H1 (cell line): Measurements from ENCODE around the gene ZSWIM6. TPM values are rescaled to one million over a fixed set of nuclear protein-coding genes. Genes with fewer than 3 reads are reported as not detected.

Experiments used
- CTCF ChIA-PET: fragments of 300-600 bp; sonication (Branson Sonifier 250); formaldehyde crosslinking; loops from one replicate; lab custom pipeline; 2021; ENCODE audit not compliant: partially characterized antibody; lab: Charles Lee
- POLR2A ChIA-PET: fragments of 300-600 bp; sonication (Branson Sonifier 250); formaldehyde crosslinking; loops from one replicate; lab custom pipeline; 2021; ENCODE audit warnings: inconsistent platforms; ENCODE audit not compliant: partially characterized antibody; lab: Charles Lee
- DNase-seq, 2 experiments: peaks; one replicate each; pipeline versions ENCODE4 v3.0.0 to v3.0.0-alpha.2; 2010 to 2022; ENCODE audit warnings: low spot score in 2 of 2, low read depth in 1 of 2, mixed read lengths in 1 of 2
- FAIRE-seq: peaks from 2 replicates; lab custom pipeline; 2011; peaks lifted over from hg19 to GRCh38; lab: Jason Lieb, UNC
- H2AFZ ChIP-seq: 2 replicates; pipeline ENCODE4 v1.8.1; 2012; ENCODE audit warnings: low read length, inconsistent platforms
- H2AK5ac ChIP-seq: 2 replicates; pipeline ENCODE4 v1.6.1; 2013; ENCODE audit warnings: low read depth, low read length
- H2BK120ac ChIP-seq: replicated peaks from 2 replicates; pipeline ENCODE3; 2013; ENCODE audit warnings: low read depth, low read length, inconsistent platforms
- H2BK12ac ChIP-seq: 2 replicates; pipeline ENCODE4 v1.6.1; 2013; ENCODE audit warnings: low read depth, low read length
- H2BK15ac ChIP-seq: 2 replicates; pipeline ENCODE4 v1.6.1; 2013; ENCODE audit warnings: low read length
- H2BK20ac ChIP-seq: 2 replicates; pipeline ENCODE4 v1.6.1; 2013; ENCODE audit warnings: low read length
- H2BK5ac ChIP-seq: 2 replicates; pipeline ENCODE4 v1.6.1; 2013; ENCODE audit warnings: low read depth, low read length
- H3K14ac ChIP-seq: 2 replicates; pipeline ENCODE4 v1.6.1; 2013; ENCODE audit warnings: inconsistent platforms; ENCODE audit not compliant: insufficient read length
- H3K18ac ChIP-seq: 2 replicates; pipeline ENCODE4 v1.6.1; 2013; ENCODE audit warnings: low read length; ENCODE audit errors: extremely low read depth
- H3K23ac ChIP-seq: 2 replicates; pipeline ENCODE4 v1.6.1; 2013; ENCODE audit warnings: inconsistent platforms; ENCODE audit not compliant: insufficient read length
- H3K23me2 ChIP-seq: 2 replicates; pipeline ENCODE4 v1.6.1; 2013; ENCODE audit warnings: low read depth, low read length
- H3K27ac ChIP-seq: 2 replicates; pipeline ENCODE4 v1.6.1; 2011; ENCODE audit warnings: low read depth, low read length, inconsistent platforms
- H3K27me3 ChIP-seq, 4 experiments: replicated peaks in 1 of 4; 1 replicate in 1 of 4; 2 replicates in 3 of 4; pipeline versions ENCODE4 v1.6.1 to v1.8.1; 2011 to 2013; ENCODE audit warnings: low read length in 3 of 4, mild to moderate bottlenecking in 3 of 4, inconsistent platforms in 2 of 4, mixed read lengths in 2 of 4, moderate library complexity in 1 of 4; ENCODE audit not compliant: control insufficient read depth in 3 of 4, insufficient read depth in 3 of 4; ENCODE audit errors: extremely low read depth in 1 of 4
- H3K36me3 ChIP-seq, 4 experiments: 2 replicates each; pipeline versions ENCODE4 v1.6.1 to v1.8.1; 2011 to 2013; ENCODE audit warnings: mild to moderate bottlenecking in 4 of 4, low read length in 3 of 4, moderate library complexity in 2 of 4, control low read depth in 1 of 4, inconsistent platforms in 1 of 4; ENCODE audit not compliant: insufficient read depth in 4 of 4, control insufficient read depth in 2 of 4
- H3K4ac ChIP-seq: replicated peaks from 2 replicates; pipeline ENCODE3; 2013; ENCODE audit warnings: low read length, low read depth, mixed read lengths, inconsistent platforms; ENCODE audit not compliant: insufficient read length
- H3K4me1 ChIP-seq, 4 experiments: replicated peaks in 1 of 4; 1 replicate in 1 of 4; 2 replicates in 3 of 4; pipeline versions ENCODE4 v1.6.1 to v1.8.1; 2011 to 2013; ENCODE audit warnings: low read length in 3 of 4, inconsistent platforms in 2 of 4, mixed read lengths in 1 of 4; ENCODE audit not compliant: insufficient read depth in 4 of 4, control insufficient read depth in 3 of 4
- H3K4me2 ChIP-seq, 2 experiments: 2 replicates each; pipeline versions ENCODE4 v1.6.1 to v1.8.1; 2011 to 2013; ENCODE audit warnings: low read depth in 2 of 2, low read length in 2 of 2, control low read depth in 1 of 2, inconsistent platforms in 1 of 2, mild to moderate bottlenecking in 1 of 2; ENCODE audit not compliant: insufficient read depth in 1 of 2
- H3K4me3 ChIP-seq, 4 experiments: fragments of 200-600, 300-600 bp in 1 of 4; sonication (generic), shearing (Covaris generic), sonication (Bioruptor Twin) in 1 of 4; 2 replicates each; pipeline versions ENCODE4 v1.5.1 to v1.8.1; 2011 to 2016; ENCODE audit warnings: low read length in 4 of 4, low read depth in 3 of 4, control low read depth in 2 of 4, inconsistent platforms in 2 of 4, mild to moderate bottlenecking in 2 of 4, mixed read lengths in 1 of 4, moderate library complexity in 1 of 4; ENCODE audit not compliant: insufficient read depth in 2 of 4; ENCODE audit errors: extremely low read depth in 1 of 4
- H3K56ac ChIP-seq: replicated peaks from 2 replicates; pipeline ENCODE3; 2013; ENCODE audit warnings: low read depth, mild to moderate bottlenecking, mixed read lengths, low read length, inconsistent platforms; ENCODE audit not compliant: insufficient read length
- H3K79me1 ChIP-seq: 2 replicates; pipeline ENCODE4 v1.6.1; 2013; ENCODE audit warnings: low read depth, low read length, control low read depth
- H3K79me2 ChIP-seq, 2 experiments: 2 replicates each; pipeline versions ENCODE4 v1.6.1 to v1.8.1; 2012 to 2013; ENCODE audit warnings: low read length in 2 of 2, mild to moderate bottlenecking in 2 of 2, inconsistent platforms in 1 of 2; ENCODE audit not compliant: insufficient read depth in 2 of 2, control insufficient read depth in 1 of 2
- H3K9ac ChIP-seq, 4 experiments: replicated peaks in 1 of 4; 1 replicate in 1 of 4; 2 replicates in 3 of 4; pipeline versions ENCODE4 v1.6.1 to v1.8.1; 2011 to 2013; ENCODE audit warnings: low read depth in 3 of 4, low read length in 3 of 4, control low read depth in 2 of 4, mild to moderate bottlenecking in 2 of 4, moderate library complexity in 2 of 4, inconsistent platforms in 1 of 4; ENCODE audit errors: extremely low read depth in 1 of 4
- H3K9me3 ChIP-seq, 2 experiments: 2 replicates each; pipeline versions ENCODE4 v1.6.1 to v1.8.1; 2012 to 2013; ENCODE audit warnings: mild to moderate bottlenecking in 2 of 2, moderate library complexity in 2 of 2, control low read depth in 1 of 2, inconsistent platforms in 1 of 2, low read depth in 1 of 2, low read length in 1 of 2, mixed read lengths in 1 of 2; ENCODE audit not compliant: insufficient read depth in 2 of 2
- H4K20me1 ChIP-seq, 2 experiments: replicated peaks in 1 of 2; 2 replicates each; pipeline versions ENCODE3 to v1.8.1; 2011 to 2013; ENCODE audit warnings: inconsistent platforms in 2 of 2, low read length in 2 of 2, mild to moderate bottlenecking in 1 of 2; ENCODE audit not compliant: insufficient read depth in 2 of 2, control insufficient read depth in 1 of 2
- H4K5ac ChIP-seq: 2 replicates; pipeline ENCODE4 v1.6.1; 2013; ENCODE audit warnings: low read length, low read depth, mixed read lengths, inconsistent platforms; ENCODE audit not compliant: insufficient read length
- H4K8ac ChIP-seq: 2 replicates; pipeline ENCODE4 v1.8.0; 2013; ENCODE audit warnings: mild to moderate bottlenecking, moderate library complexity, low read length, inconsistent platforms; ENCODE audit not compliant: insufficient read depth; ENCODE audit errors: extremely low read depth
- H4K91ac ChIP-seq: replicated peaks from 2 replicates; pipeline ENCODE3; 2013; ENCODE audit warnings: low read length, mixed read lengths, inconsistent platforms; ENCODE audit not compliant: insufficient read length
- CBX5 ChIP-seq: fragments of 300-800, 300-1000 bp; sonication (generic); IDR thresholded peaks from 2 replicates; pipeline ENCODE4 v1.7.1; 2016; ENCODE audit warnings: antibody characterized with exemption, low read length, low read depth
- CHD1 ChIP-seq: IDR thresholded peaks from 2 replicates; pipeline ENCODE4 v1.6.1; 2012; ENCODE audit warnings: low read depth, low read length, improper control_type of control experiment
- CTBP2 ChIP-seq: IDR thresholded peaks from 2 replicates; pipeline ENCODE4 v1.7.0; 2011; ENCODE audit warnings: borderline replicate concordance, mild to moderate bottlenecking, moderate library complexity, mixed read lengths, low read length; ENCODE audit not compliant: insufficient read depth, insufficient read length
- GABPA ChIP-seq: IDR thresholded peaks from 2 replicates; pipeline ENCODE4 v1.6.1; 2011; ENCODE audit warnings: mild to moderate bottlenecking, low read length, moderate library complexity, borderline replicate concordance; ENCODE audit not compliant: insufficient read depth
- KDM5A ChIP-seq: fragments of 200-600 bp; IDR thresholded peaks from 2 replicates; pipeline ENCODE4 v1.7.1; 2012; ENCODE audit warnings: mild to moderate bottlenecking, low read length, inconsistent platforms, mixed read lengths
- MAX ChIP-seq: IDR thresholded peaks from 2 replicates; pipeline ENCODE4 v1.6.1; 2012; ENCODE audit warnings: inconsistent platforms
- RAD21 ChIP-seq, 2 experiments: IDR thresholded peaks in 1 of 2; conservative IDR thresholded peaks in 1 of 2; 2 replicates each; pipeline ENCODE4 v1.6.1; 2011; ENCODE audit warnings: low read depth in 2 of 2, low read length in 2 of 2, improper control_type of control experiment in 1 of 2, inconsistent platforms in 1 of 2, mild to moderate bottlenecking in 1 of 2, moderate library complexity in 1 of 2
- RXRA ChIP-seq: IDR thresholded peaks from 2 replicates; pipeline ENCODE4 v1.6.1; 2011; ENCODE audit warnings: low read depth, mild to moderate bottlenecking, low read length, moderate library complexity; ENCODE audit not compliant: insufficient read depth
- SIN3A ChIP-seq, 2 experiments: IDR thresholded peaks in 1 of 2; conservative IDR thresholded peaks in 1 of 2; 2 replicates each; pipeline ENCODE4 v1.6.1; 2011 to 2012; ENCODE audit warnings: low read length in 2 of 2, improper control_type of control experiment in 1 of 2, low read depth in 1 of 2, mild to moderate bottlenecking in 1 of 2
- SIRT6 ChIP-seq: IDR thresholded peaks from one replicate; pipeline ENCODE4 v1.7.1; 2012; ENCODE audit warnings: low read length, inconsistent platforms
- SIX5 ChIP-seq: IDR thresholded peaks from 2 replicates; pipeline ENCODE4 v1.6.1; 2011; ENCODE audit warnings: mild to moderate bottlenecking, low read depth, low read length
- SP4 ChIP-seq: IDR thresholded peaks from 2 replicates; pipeline ENCODE4 v1.6.1; 2012; ENCODE audit warnings: low read length, inconsistent platforms
- SRF ChIP-seq: IDR thresholded peaks from 2 replicates; pipeline ENCODE4 v1.6.1; 2011; ENCODE audit warnings: mild to moderate bottlenecking, low read depth, low read length, moderate library complexity
- TBP ChIP-seq: IDR thresholded peaks from 2 replicates; pipeline ENCODE4 v1.6.1; 2011; ENCODE audit warnings: low read depth, low read length, improper control_type of control experiment
- TCF12 ChIP-seq: IDR thresholded peaks from 2 replicates; pipeline ENCODE4 v1.6.1; 2011; ENCODE audit warnings: low read depth, mild to moderate bottlenecking, low read length
- WGBS, 2 experiments: shearing (Covaris generic) in 1 of 2; methylation state at CpG; one replicate each; pipeline versions ENCODE4 v1.1.6 to v1.1.7; 2013 to 2015; ENCODE audit warnings: low lambda C conversion rate in 2 of 2, mixed read lengths in 2 of 2, inconsistent platforms in 1 of 2, low coverage in 1 of 2, missing lambda C conversion rate in 1 of 2; ENCODE audit not compliant: insufficient replicate concordance in 2 of 2, insufficient coverage in 1 of 2, insufficient read length in 1 of 2; ENCODE audit errors: extremely low coverage in 1 of 2, missing lambda C conversion rate in 1 of 2; 5-methylcytosine and 5-hydroxymethylcytosine counted together
- polyA plus RNA-seq, 7 experiments: library from polyadenylated mRNA; depleted of rRNA in 3 of 7; stranded (reverse) in 5 of 7; unstranded in 2 of 7; fragments of >200 nt in 5 of 7; fragments of 200-250 nt in 2 of 7; gene quantifications; 1 replicate in 5 of 7; 2 replicates in 1 of 7; 4 replicates in 1 of 7; pipeline versions ENCODE4 v1.2.1 to v1.2.3, GENCODE V29; 2011 to 2013; ENCODE audit warnings: missing spikeins in 2 of 7, mixed read lengths in 2 of 7
- total RNA-seq: library from RNA; stranded (reverse); fragmentation: NEBNext Ultra II Directional; extraction: Animal tissue kit (Norgen Biotek cat#: 25700); gene quantifications from 2 replicates; pipeline ENCODE4 v1.2.1, GENCODE V29; 2021

ZSWIM6 gene
- total and polyA plus RNA-seq, 2 of the 8 experiments (the other 6 are each of a cell fraction or from before 2014, with no cell fraction given): 7.9 to 12.4 TPM

- no peak overlapping the region for H2BK15ac ChIP-seq
- no peak overlapping the region for H2BK5ac ChIP-seq
- WGBS, 2 experiments: 76% methylated on average over 3 of the region's 3 CpGs; no CpG with 5 or more reads in 1 of the 2 experiments
- CTCF ChIA-PET: no interaction called here
- H3K4me2 ChIP-seq: no peak overlapping the region
- no peak overlapping the region for H4K5ac ChIP-seq
- no peak overlapping the region for H2BK20ac ChIP-seq
- H3K23ac ChIP-seq: no peak overlapping the region
- H3K4ac ChIP-seq: no peak overlapping the region
- no peaks in the 10 kb centered on the region for H4K20me1 ChIP-seq
- no peak overlapping the region for H4K91ac ChIP-seq
- H2AFZ ChIP-seq: no peak overlapping the region
- no peak overlapping the region for H3K27ac ChIP-seq
- no peaks in the 10 kb centered on the region for H3K9me3 ChIP-seq
- H2BK12ac ChIP-seq: no peak overlapping the region
- no peak overlapping the region for H3K56ac ChIP-seq
- H3K36me3 ChIP-seq: no peaks in the 10 kb centered on the region
- no peak overlapping the region for H3K18ac ChIP-seq
- no peaks in the 10 kb centered on the region for H3K23me2 ChIP-seq
- FAIRE-seq (no peak), DNase-seq (no peak)
- no peak overlapping the region for H2BK120ac ChIP-seq
- H2AK5ac ChIP-seq: no peak overlapping the region
- no peak overlapping the region for H3K14ac ChIP-seq
- H3K27me3 ChIP-seq: no peaks in the 10 kb centered on the region
- H3K9ac ChIP-seq: no peak overlapping the region
- no peak overlapping the region for H3K4me3 ChIP-seq
- H4K8ac ChIP-seq: no peak overlapping the region
- POLR2A ChIA-PET: no interaction called here
- H3K4me1 ChIP-seq: peaks cover 0 to 2% (median 0%) of the 10 kb centered on the region in 4 experiments; a peak in 1 of 7 replicates
- H3K79me1 ChIP-seq: no peaks in the 10 kb centered on the region
- no peaks in the 10 kb centered on the region for H3K79me2 ChIP-seq
- TF ChIP-seq GABPA: no peak
- no peak for TF ChIP-seq SIRT6
- no peak for TF ChIP-seq SRF
- no peak for TF ChIP-seq SIX5
- no peak for TF ChIP-seq TCF12
- TF ChIP-seq KDM5A: no peak
- TF ChIP-seq TBP: no peak
- TF ChIP-seq SIN3A (conservative IDR thresholded peaks at IDR 0.05 in 1 of 2, IDR thresholded peaks at IDR 0.05 in 1 of 2; ENCODE audit: low read depth in 1 of 2, low read length in 2 of 2): no peak
- TF ChIP-seq CHD1: no peak
- TF ChIP-seq RAD21 (IDR thresholded peaks at IDR 0.05 in 1 of 2, conservative IDR thresholded peaks at IDR 0.05 in 1 of 2; ENCODE audit: low read depth in 2 of 2, low read length in 2 of 2): no peak
- no peak for TF ChIP-seq CBX5
- no peak for TF ChIP-seq RXRA
- no peak for TF ChIP-seq SP4
- TF ChIP-seq MAX: no peak
- TF ChIP-seq CTBP2: no peak
Measured at GRCh38 chr5:61496446-61496845, 164.4 kb downstream of the ZSWIM6 start.
